Stimulated activated CD4-positive, alpha-beta T cell treated with anti-CD3 and anti-CD28 coated beads, Interleukin-4, amount 100 ng/mL, for 1 hour (primary cell): ENCODE results near the gene FAM47C.
"Not testable (repeated sequence)": the region's sequence is repeated elsewhere in the genome, so short reads cannot be mapped to it uniquely, and the experiment has no call there.

ENCODE experiments used
- DNase-seq: peaks from one replicate; pipeline ENCODE4 v3.0.0-alpha.2; 2020

Gene FAM47C

GRCh38 chrX:37008182-37008581 lies at the start of gene FAM47C:
FAM47C (plus strand) TSS chrX:37008366; CDS start chrX:37008411, 45 bp downstream.
- not testable (repeated sequence) for DNase-seq

- no peak for DNase-seq
Observed at GRCh38 chrX:36961590-36961989, 46.6 kb upstream of the FAM47C start.

GRCh38 chrX:36963069-36963808 lies 44.9 kb upstream of the FAM47C start:
- DNase-seq = no peak

- no peak for DNase-seq
Observed at GRCh38 chrX:36963852-36964251, 44.3 kb upstream of the FAM47C start.

GRCh38 chrX:36973575-36973974 lies 34.6 kb upstream of the FAM47C start:
- no peak for DNase-seq

- DNase-seq = no peak
Observed at GRCh38 chrX:36974911-36975310, 33.3 kb upstream of the FAM47C start.

- no peak for DNase-seq
Observed at GRCh38 chrX:36978886-36979285, 29.3 kb upstream of the FAM47C start.

GRCh38 chrX:36983831-36984230 lies 24.3 kb upstream of the FAM47C start:
- no peak for DNase-seq

- not testable (repeated sequence) for DNase-seq
Observed at GRCh38 chrX:36985416-36986209, 22.6 kb upstream of the FAM47C start.

GRCh38 chrX:36986231-36986630 lies 21.9 kb upstream of the FAM47C start:
- DNase-seq = no peak

- DNase-seq = not testable (repeated sequence)
Observed at GRCh38 chrX:36987212-36987611, 21.0 kb upstream of the FAM47C start.

- no peak for DNase-seq
Observed at GRCh38 chrX:37000140-37000539, 8.0 kb upstream of the FAM47C start.

- no peak for DNase-seq
Observed at GRCh38 chrX:37010496-37010895, 2.3 kb downstream of the FAM47C start.

- not testable (repeated sequence) for DNase-seq
Observed at GRCh38 chrX:37034260-37034659, 26.1 kb downstream of the FAM47C start.

GRCh38 chrX:37036674-37037220 lies 28.6 kb downstream of the FAM47C start:
- DNase-seq = not testable (repeated sequence)

- not testable (repeated sequence) for DNase-seq
Observed at GRCh38 chrX:37038814-37039213, 30.6 kb downstream of the FAM47C start.

- not testable (repeated sequence) for DNase-seq
Observed at GRCh38 chrX:37042956-37043885, 35.1 kb downstream of the FAM47C start.

GRCh38 chrX:37047776-37048175 lies 39.6 kb downstream of the FAM47C start:
- no peak for DNase-seq

GRCh38 chrX:37057572-37057971 lies 49.4 kb downstream of the FAM47C start:
- DNase-seq = not testable (repeated sequence)

GRCh38 chrX:37060999-37061398 lies 52.8 kb downstream of the FAM47C start:
- no peak for DNase-seq
